Body of pancreas (tissue), 4 donors: ENCODE measurements around the gene MELK.

Source experiments
- POLR2A ChIP-seq, 3 donors: fragments of 450-650 bp; IDR thresholded peaks; one replicate each; pipeline ENCODE4 v1.6.1; 2016; ENCODE audit warnings: antibody characterized with exemption in 3 of 3, mild to moderate bottlenecking in 2 of 3
- TF ChIP-seq, protein P1 (sequence below), 7 experiments: fragments of 450-650 bp in 4 of 7; fragments of 200-600 bp in 3 of 7; sonication (generic) in 3 of 7; IDR thresholded peaks; one replicate each; pipeline ENCODE4 v1.5.1; 2016 to 2019; ENCODE audit warnings: antibody characterized with exemption in 7 of 7

GRCh38 chr9:36656842-36657241, 84.1 kb downstream of the MELK start:
- TF ChIP-seq, protein P1, sequence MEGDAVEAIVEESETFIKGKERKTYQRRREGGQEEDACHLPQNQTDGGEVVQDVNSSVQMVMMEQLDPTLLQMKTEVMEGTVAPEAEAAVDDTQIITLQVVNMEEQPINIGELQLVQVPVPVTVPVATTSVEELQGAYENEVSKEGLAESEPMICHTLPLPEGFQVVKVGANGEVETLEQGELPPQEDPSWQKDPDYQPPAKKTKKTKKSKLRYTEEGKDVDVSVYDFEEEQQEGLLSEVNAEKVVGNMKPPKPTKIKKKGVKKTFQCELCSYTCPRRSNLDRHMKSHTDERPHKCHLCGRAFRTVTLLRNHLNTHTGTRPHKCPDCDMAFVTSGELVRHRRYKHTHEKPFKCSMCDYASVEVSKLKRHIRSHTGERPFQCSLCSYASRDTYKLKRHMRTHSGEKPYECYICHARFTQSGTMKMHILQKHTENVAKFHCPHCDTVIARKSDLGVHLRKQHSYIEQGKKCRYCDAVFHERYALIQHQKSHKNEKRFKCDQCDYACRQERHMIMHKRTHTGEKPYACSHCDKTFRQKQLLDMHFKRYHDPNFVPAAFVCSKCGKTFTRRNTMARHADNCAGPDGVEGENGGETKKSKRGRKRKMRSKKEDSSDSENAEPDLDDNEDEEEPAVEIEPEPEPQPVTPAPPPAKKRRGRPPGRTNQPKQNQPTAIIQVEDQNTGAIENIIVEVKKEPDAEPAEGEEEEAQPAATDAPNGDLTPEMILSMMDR (IDR thresholded peaks at IDR 0.05): no peak
- no peak for TF ChIP-seq POLR2A (IDR thresholded peaks at IDR 0.05)
